Epithelial cell of proximal tubule (primary cell): Measurements from ENCODE around the gene TCF25. TPM values are rescaled to one million over a fixed set of nuclear protein-coding genes. Genes with fewer than 3 reads are reported as not detected.

Experiments used
- DNase-seq: peaks from one replicate; pipeline ENCODE4 v3.0.0-alpha.2; 2011; ENCODE audit warnings: low read depth
- H3K4me3 ChIP-seq: 2 replicates; pipeline ENCODE4 v1.5.1; 2011; ENCODE audit warnings: low read depth, mild to moderate bottlenecking, low read length
- total RNA-seq: library from RNA; depleted of rRNA; stranded (reverse); fragments of >200 nt; gene quantifications from 2 replicates; pipeline ENCODE4 v1.2.3, GENCODE V29; 2015
- TF ChIP-seq, protein P1 (sequence below): conservative IDR thresholded peaks from 2 replicates; pipeline ENCODE4 v1.5.1; 2012; ENCODE audit warnings: low read depth, mild to moderate bottlenecking, low read length

Gene TCF25
- total RNA-seq, 1 donor from 2014 or later = 192 TPM

DNA sequence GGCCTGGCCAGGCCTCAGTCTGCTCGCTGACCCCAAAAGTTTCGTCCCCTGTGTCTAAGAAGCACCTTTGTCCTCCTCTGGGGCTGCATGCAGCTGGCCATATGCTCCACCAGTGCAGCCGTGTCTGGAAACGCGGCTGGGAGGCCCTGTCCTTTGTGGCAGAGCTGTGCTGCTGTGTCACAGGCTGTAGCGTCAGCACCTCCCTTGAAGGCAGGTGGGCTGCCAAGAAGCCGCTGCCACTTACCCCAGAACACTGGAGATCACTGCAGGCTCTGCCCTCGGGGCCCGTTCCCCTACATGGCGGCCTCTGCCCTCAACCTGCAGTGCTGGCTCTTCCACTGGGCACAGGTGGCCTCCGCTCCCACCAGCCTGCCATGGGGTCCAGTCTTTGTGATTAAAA lies 29.6 kb downstream of the TCF25 start:
- DNase-seq = no peak
- TF ChIP-seq, protein P1, sequence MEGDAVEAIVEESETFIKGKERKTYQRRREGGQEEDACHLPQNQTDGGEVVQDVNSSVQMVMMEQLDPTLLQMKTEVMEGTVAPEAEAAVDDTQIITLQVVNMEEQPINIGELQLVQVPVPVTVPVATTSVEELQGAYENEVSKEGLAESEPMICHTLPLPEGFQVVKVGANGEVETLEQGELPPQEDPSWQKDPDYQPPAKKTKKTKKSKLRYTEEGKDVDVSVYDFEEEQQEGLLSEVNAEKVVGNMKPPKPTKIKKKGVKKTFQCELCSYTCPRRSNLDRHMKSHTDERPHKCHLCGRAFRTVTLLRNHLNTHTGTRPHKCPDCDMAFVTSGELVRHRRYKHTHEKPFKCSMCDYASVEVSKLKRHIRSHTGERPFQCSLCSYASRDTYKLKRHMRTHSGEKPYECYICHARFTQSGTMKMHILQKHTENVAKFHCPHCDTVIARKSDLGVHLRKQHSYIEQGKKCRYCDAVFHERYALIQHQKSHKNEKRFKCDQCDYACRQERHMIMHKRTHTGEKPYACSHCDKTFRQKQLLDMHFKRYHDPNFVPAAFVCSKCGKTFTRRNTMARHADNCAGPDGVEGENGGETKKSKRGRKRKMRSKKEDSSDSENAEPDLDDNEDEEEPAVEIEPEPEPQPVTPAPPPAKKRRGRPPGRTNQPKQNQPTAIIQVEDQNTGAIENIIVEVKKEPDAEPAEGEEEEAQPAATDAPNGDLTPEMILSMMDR = no peak

DNA sequence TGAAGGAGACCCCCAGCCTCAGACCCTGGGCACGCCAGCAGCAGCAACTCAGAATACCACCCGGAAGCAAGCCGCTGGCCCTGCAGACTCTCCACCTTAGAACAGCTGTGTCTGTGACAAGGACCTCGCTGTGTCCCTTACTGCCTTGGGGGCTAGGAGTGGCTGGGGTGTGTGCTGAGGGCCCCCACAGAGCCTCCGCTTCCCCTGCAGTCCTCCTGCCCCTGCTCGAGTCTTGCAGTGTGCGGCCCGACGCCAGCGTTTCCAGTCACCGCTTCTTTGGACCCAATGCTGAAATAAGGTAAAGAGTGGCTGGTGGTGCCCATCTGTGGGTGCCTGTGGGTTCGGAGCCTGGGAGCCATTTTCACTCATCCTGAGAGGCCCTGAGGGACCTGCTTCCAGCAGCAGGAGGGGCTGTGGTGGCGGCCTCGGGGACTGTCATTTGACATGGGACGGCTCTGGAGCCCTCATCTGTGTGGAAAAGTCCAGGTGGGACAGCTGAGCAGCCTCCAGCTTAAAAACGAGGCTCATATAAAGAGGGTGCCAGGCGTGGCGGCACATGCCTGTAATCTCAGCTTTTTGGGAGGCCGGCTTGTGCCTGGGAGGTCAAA lies 30.6 kb downstream of the TCF25 start:
- H3K4me3 ChIP-seq = no peak overlapping the region
- TF ChIP-seq, protein P1 = no peak
- DNase-seq = no peak

More for the DNA sequence above, 29.6 kb downstream of the TCF25 start:
- no peak overlapping the region for H3K4me3 ChIP-seq

DNA sequence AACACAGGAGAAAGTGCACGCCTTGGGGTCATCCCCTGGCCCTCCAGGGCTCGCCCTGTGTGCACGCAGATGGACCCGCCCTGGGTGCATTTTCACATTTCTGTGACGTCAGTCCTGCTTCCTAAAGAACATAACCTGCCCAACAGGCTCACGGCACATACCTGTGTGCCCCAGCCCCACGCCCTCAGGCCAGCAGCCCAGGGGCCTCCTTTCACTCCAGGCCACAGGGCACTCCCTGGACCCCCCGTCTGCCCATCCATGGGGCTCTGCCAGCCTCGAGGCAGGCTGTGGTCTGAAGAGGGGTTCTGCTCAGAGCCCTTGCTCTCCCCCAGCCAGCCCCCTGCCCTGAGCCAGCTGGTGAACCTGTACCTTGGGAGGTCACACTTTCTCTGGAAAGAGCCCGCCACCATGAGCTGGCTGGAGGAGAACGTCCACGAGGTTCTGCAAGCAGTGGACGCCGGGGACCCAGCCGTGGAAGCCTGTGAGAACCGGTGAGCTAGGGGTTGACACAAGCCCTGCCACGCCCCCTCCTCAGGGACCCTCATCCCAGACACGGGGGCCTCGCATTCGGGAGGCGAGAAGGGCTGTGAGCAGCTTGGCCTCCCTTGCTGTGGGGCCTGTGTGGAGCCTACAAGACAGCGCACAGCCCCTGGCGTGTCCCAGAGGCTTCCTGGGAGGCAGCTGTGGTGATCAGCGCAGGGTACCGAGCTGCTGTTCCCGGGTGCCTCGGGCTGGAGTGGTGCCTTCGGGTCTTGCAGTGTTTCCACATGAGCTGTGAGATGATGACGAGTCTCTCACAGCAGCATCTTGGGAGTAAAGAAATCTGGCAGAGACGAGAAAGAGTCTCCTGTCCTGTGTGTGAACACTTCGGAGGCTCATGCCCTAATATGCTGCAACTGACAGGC lies 31.5 kb downstream of the TCF25 start:
- no peak overlapping the region for H3K4me3 ChIP-seq
- TF ChIP-seq, protein P1 = no peak
- no peak for DNase-seq

DNA sequence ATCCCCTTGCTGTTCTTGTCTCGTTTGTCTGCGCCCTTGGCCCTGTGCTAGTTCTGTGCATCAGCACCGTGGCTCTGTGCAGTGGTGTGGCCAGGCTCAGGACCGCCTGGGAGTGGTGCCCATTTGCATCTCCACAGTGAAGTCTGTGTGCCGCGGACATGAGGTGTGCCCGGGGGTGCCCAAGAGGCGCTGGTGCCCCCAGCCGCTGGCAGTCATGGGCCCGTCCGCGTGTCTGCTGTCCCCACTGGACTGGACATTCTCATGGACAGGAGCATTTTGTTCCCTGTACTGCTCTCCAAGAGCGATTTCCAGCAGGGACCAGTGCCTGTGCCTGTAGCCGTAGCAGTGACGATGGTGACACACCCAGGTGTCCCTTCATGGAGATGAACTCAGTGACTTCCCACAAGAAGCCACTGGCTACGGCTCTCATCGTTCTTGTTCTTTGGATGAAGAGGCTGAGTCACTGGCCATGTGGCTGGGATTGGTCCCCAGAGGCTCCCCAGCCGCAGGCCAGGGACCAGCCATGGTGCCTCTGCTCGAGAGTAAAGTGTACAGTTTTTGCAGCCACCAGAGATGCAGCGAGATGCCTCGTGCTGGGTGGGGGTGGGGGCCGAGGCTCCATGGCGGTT lies 32.2 kb downstream of the TCF25 start:
- H3K4me3 ChIP-seq = no peak overlapping the region
- DNase-seq = no peak
- TF ChIP-seq, protein P1 = no peak

DNA sequence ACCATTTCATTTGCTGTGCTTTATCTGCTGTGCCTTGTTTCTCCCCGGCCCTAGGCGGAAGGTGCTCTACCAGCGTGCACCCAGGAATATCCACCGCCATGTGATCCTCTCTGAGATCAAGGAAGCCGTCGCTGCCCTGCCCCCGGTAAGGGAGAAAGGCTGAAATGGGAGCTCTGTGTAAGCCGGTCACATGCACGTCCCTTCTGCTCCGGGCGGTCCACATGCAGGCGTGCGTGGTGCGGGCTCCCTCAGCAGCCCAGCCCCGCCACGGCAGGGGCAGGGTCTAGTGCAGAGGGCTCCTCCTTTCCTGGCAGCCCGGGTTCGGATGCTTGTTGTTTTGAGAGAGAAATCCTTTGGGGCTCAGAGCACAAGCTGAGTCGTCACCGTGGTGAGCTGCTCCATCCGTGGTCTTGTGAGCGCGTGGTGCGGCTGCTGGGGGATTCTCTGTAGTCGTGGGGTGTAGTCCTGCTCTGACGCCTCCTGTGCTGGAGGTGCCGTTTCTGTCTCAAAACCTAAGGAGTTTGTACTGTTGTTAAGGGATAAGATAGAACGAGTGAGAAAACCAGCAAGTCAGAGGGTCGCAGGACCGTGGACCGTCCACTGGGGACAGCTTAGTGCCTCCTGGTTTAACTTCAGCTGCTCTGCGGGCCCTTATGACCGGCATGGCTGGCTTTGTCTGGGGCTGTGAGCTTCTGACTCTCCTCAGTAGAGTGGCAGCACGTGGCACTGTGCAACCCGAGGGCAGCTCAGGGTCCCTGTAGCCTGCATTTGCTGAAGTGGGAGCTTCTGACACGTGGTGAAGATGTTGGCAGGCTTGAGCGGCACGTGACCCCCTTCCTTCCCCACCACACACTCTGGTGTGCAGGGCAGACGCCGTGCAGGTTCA lies 33.0 kb downstream of the TCF25 start:
- TF ChIP-seq, protein P1 = no peak
- no peak overlapping the region for H3K4me3 ChIP-seq
- no peak for DNase-seq

DNA sequence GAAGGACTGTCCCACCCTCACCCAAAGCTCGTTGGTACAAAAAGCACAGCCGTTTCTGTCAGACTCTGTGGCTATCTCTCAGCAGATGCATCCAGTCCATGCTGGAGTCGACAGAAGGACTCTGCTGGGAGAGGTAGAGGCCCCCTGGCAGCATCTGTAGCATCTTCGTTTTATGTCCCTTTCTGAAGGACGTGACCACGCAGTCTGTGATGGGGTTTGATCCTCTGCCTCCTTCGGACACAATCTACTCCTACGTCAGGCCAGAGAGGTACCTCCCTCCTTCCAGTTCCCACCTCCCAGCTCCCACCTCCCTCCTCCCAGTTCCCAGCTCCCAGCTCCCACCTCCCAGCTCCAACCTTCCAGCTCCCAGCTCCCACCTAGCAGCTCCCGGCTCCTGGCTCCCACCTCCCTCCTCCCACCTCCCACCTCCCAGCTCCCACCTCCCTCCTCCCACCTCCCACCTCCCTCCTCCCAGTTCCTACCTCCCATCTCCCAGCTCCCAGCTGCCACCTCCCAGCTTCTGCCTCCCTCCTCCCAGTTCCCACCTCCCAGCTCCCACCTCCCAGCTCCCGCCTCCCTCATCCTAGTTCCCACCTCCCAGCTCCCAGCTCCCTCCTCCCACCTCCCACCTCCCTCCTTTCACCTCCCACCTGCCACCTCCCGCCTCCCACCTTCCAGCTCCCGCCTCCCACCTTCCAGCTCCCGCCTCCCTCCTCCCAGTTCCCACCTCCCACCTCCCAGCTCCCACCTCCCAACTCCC lies 33.8 kb downstream of the TCF25 start:
- TF ChIP-seq, protein P1 = no peak
- no peak for DNase-seq

More for the DNA sequence above, 33.8 kb downstream of the TCF25 start:
- no peak overlapping the region for H3K4me3 ChIP-seq
